ENCODE measurements around the gene CENPQ.

DNA sequence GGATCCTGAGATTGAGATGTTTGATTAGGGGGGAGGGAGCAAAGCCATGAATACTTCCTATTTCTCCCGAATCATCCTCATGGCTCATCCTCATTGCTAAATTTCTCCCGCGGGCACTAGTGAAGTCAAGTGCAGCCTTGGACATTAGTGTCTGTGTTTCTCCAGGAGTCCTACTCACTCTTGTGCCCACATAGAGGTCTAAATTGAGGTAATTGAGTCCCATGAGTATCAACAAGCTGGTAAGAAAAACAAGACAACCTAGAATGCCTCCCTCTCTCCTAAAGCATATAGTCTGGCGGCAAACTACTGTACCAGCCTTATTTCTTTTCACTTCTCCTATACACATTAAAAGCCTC is 420 bp downstream of the CENPQ start:
- TF ChIP-seq, protein P1, sequence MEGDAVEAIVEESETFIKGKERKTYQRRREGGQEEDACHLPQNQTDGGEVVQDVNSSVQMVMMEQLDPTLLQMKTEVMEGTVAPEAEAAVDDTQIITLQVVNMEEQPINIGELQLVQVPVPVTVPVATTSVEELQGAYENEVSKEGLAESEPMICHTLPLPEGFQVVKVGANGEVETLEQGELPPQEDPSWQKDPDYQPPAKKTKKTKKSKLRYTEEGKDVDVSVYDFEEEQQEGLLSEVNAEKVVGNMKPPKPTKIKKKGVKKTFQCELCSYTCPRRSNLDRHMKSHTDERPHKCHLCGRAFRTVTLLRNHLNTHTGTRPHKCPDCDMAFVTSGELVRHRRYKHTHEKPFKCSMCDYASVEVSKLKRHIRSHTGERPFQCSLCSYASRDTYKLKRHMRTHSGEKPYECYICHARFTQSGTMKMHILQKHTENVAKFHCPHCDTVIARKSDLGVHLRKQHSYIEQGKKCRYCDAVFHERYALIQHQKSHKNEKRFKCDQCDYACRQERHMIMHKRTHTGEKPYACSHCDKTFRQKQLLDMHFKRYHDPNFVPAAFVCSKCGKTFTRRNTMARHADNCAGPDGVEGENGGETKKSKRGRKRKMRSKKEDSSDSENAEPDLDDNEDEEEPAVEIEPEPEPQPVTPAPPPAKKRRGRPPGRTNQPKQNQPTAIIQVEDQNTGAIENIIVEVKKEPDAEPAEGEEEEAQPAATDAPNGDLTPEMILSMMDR (conservative IDR thresholded peaks at IDR 0.05; ENCODE audit: low read depth, low read length): no peak
- TF ChIP-seq EZH2 (IDR thresholded peaks at IDR 0.05; ENCODE audit: borderline replicate concordance, low read depth, low read length, poor library complexity, severe bottlenecking): no peak

All from A673 (cell line).